OCI-LY7 (cell line): ENCODE results near the gene MARK3. TPM values are rescaled to one million over a fixed set of nuclear protein-coding genes. Genes with fewer than 3 reads are reported as not detected.

ENCODE experiments used
- BruUV-seq: library from RNA; stranded (reverse); fragments of 400-500 nt; replicated peaks from 2 replicates; lab custom pipeline; 2021; lab: Mats Ljungman, UMichigan
- CTCF ChIA-PET: fragments of 300-600 bp; sonication (Branson Sonifier 250); formaldehyde crosslinking; loops from one replicate; lab custom pipeline; 2022; ENCODE audit warnings: antibody characterized with exemption; ENCODE audit not compliant: unreplicated experiment; lab: Charles Lee
- POLR2A ChIA-PET: fragments of 300-600 bp; sonication (Branson Sonifier 250); formaldehyde crosslinking; loops from one replicate; lab custom pipeline; 2022; ENCODE audit warnings: antibody characterized with exemption; lab: Charles Lee
- DNase-seq: peaks from one replicate; pipeline ENCODE4 v3.0.0-alpha.2; 2015; ENCODE audit warnings: low spot score
- H2AFZ ChIP-seq: fragments of 200-600 bp; sonication (generic), shearing (Covaris generic); 2 replicates; pipeline ENCODE4 v1.6.1; 2014; ENCODE audit warnings: mild to moderate bottlenecking, antibody characterized with exemption, low read length, moderate library complexity
- H3K27ac ChIP-seq: fragments of 200-600 bp; sonication (generic); 2 replicates; pipeline ENCODE4 v1.5.1; 2014; ENCODE audit warnings: mixed run types, low read depth, mild to moderate bottlenecking, moderate library complexity, low read length, inconsistent platforms; ENCODE audit not compliant: poor library complexity, severe bottlenecking
- H3K36me3 ChIP-seq: fragments of 200-600 bp; sonication (generic); 2 replicates; pipeline ENCODE4 v1.6.1; 2014; ENCODE audit warnings: mild to moderate bottlenecking, antibody characterized with exemption, low read length, moderate library complexity, mixed read lengths; ENCODE audit not compliant: insufficient read depth
- H3K4me1 ChIP-seq: fragments of 200-600 bp; sonication (generic); 2 replicates; pipeline ENCODE4 v1.5.1; 2014; ENCODE audit warnings: mild to moderate bottlenecking, low read length; ENCODE audit not compliant: insufficient read depth, poor library complexity, severe bottlenecking
- H3K4me2 ChIP-seq: fragments of 200-600 bp; sonication (generic); 2 replicates; pipeline ENCODE4 v1.6.1; 2014; ENCODE audit warnings: mild to moderate bottlenecking, low read length
- H3K4me3 ChIP-seq: fragments of 200-600 bp; sonication (generic); 2 replicates; pipeline ENCODE4 v1.5.1; 2014; ENCODE audit warnings: mild to moderate bottlenecking, low read depth, low read length; ENCODE audit not compliant: poor library complexity, severe bottlenecking
- H3K79me2 ChIP-seq: fragments of 200-600 bp; sonication (generic); 2 replicates; pipeline ENCODE4 v1.6.1; 2016; ENCODE audit warnings: low read depth, mild to moderate bottlenecking, low read length, moderate library complexity, mixed read lengths; ENCODE audit not compliant: insufficient read depth
- H3K9me2 ChIP-seq: fragments of 200-600 bp; sonication (generic); 2 replicates; pipeline ENCODE4 v1.6.1; 2016; ENCODE audit warnings: mild to moderate bottlenecking, low read length, mixed read lengths; ENCODE audit not compliant: insufficient read depth
- H3K9me3 ChIP-seq: fragments of 200-600 bp; sonication (generic); 2 replicates; pipeline ENCODE4 v1.6.1; 2014; ENCODE audit warnings: mild to moderate bottlenecking, mixed run types, low read length, mixed read lengths
- H4K20me1 ChIP-seq: fragments of 200-600 bp; sonication (generic); 2 replicates; pipeline ENCODE4 v1.6.1; 2014; ENCODE audit warnings: mild to moderate bottlenecking, antibody characterized with exemption, low read length, moderate library complexity, mixed read lengths; ENCODE audit not compliant: insufficient read depth
- CTCF ChIP-seq: fragments of 200-600 bp; sonication (generic); conservative IDR thresholded peaks from 2 replicates; pipeline ENCODE4 v1.5.1; 2014; ENCODE audit warnings: mild to moderate bottlenecking, antibody characterized with exemption, low read length, moderate library complexity, mixed read lengths
- EZH2phosphoT487 ChIP-seq: fragments of 200-600 bp; sonication (generic); IDR thresholded peaks from 2 replicates; pipeline ENCODE4 v1.6.1; 2018; ENCODE audit warnings: low read depth, borderline replicate concordance, mild to moderate bottlenecking, mixed run types, antibody characterized with exemption, low read length, moderate library complexity, mixed read lengths
- intact Hi-C: fragments of 100-400 bp; cut with micrococcal nuclease; formaldehyde crosslinking; loops from one replicate; pipeline ENCODE4 v1.10.0; 2022; ENCODE audit not compliant: unreplicated experiment
- small RNA-seq: library from RNA; depleted of rRNA; stranded (forward); fragments of <200 nt; gene quantifications from one replicate; pipeline ENCODE3, GENCODE V24; 2014
- total RNA-seq, 2 experiments: library from RNA; depleted of rRNA in 1 of 2; stranded (reverse); fragments of >200 nt in 1 of 2; shearing (Covaris generic) in 1 of 2; gene quantifications; 2 replicates each; pipeline ENCODE4 v1.2.3, GENCODE V29; 2014 to 2022

Gene MARK3
- total RNA-seq, 2 experiments from 2014 or later, result 70.8 to 83.6 TPM

- H3K4me3 ChIP-seq, result no peak overlapping the region
- H3K79me2 ChIP-seq, result peaks cover 9% of the 10 kb centered on the region
- intact Hi-C loops, result no loop called here
- no peak overlapping the region for H3K4me2 ChIP-seq
- no peaks in the 10 kb centered on the region for H3K9me2 ChIP-seq
- ChIA-PET POLR2A (no interaction called here), CTCF (interaction anchor here (0.5 kb wide), 1 partner anchor 1096 kb away, joined by 5 read pairs; no protein-coding TSS in a partner anchor)
- H3K4me1 ChIP-seq, result no peaks in the 10 kb centered on the region
- no peak overlapping the region for H2AFZ ChIP-seq
- peaks cover 8% of the 10 kb centered on the region; the same call in 1 of the 2 replicates for H3K36me3 ChIP-seq
- TF ChIP-seq CTCF, result no peak
- no peak for TF ChIP-seq EZH2phosphoT487
- peaks cover 3% of the 10 kb centered on the region; the same call in 1 of the 2 replicates for H4K20me1 ChIP-seq
- no TSS peak for BruUV-seq
- no peak overlapping the region for H3K27ac ChIP-seq
- no peaks in the 10 kb centered on the region for H3K9me3 ChIP-seq
- no peak for DNase-seq
Measured at GRCh38 chr14:103552011-103552845, 167.0 kb downstream of the MARK3 start.

- no peaks in the 10 kb centered on the region for H3K9me2 ChIP-seq
- DNase-seq, result no peak
- H3K9me3 ChIP-seq, result no peaks in the 10 kb centered on the region
- H3K4me3 ChIP-seq, result no peak overlapping the region
- H3K4me1 ChIP-seq, result no peaks in the 10 kb centered on the region
- TF ChIP-seq EZH2phosphoT487, result no peak
- no peak for TF ChIP-seq CTCF
- ChIA-PET CTCF (interaction anchor here (0.5 kb wide), 1 partner anchor 1096 kb away, joined by 5 read pairs; no protein-coding TSS in a partner anchor), POLR2A (interaction anchor here (0.5 kb wide), 1 partner anchor 1966 kb away, joined by 3 read pairs; no protein-coding TSS in a partner anchor)
- no TSS peak for BruUV-seq
- no peak overlapping the region for H3K27ac ChIP-seq
- peaks cover 15% of the 10 kb centered on the region for H3K79me2 ChIP-seq
- H4K20me1 ChIP-seq, result peaks cover 4% of the 10 kb centered on the region; the same call in 1 of the 2 replicates
- intact Hi-C loops, result no loop called here
- no peak overlapping the region for H2AFZ ChIP-seq
- peaks cover 11% of the 10 kb centered on the region; the same call in 1 of the 2 replicates for H3K36me3 ChIP-seq
- no peak overlapping the region for H3K4me2 ChIP-seq
Measured at GRCh38 chr14:103552846-103553210, 167.6 kb downstream of the MARK3 start.

Small RNAs within 50 kb of the gene (small RNA-seq; reads per million reads assigned to genes)
- not detected for gene RNU7-160P
- 101 reads per million, percentile 99 among the genes with 10 or more reads in this experiment for gene SNORA28

Other genes with a start within 250 kb of the MARK3 start
- gene EIF5, start 51.2 kb upstream of the MARK3 start, total RNA-seq (2014; rRNA removed; shearing (Covaris generic)), result 171 and 237 TPM in 2 replicates
- 274 and 292 TPM in 2 replicates for gene EIF5, start 51.2 kb upstream of the MARK3 start, total RNA-seq (2022)
- gene CKB, start 137.4 kb downstream of the MARK3 start, total RNA-seq (2014; rRNA removed; shearing (Covaris generic)), result 0.57 and 0.82 TPM in 2 replicates
- gene CKB, start 137.4 kb downstream of the MARK3 start, total RNA-seq (2022), result 3.0 and 3.2 TPM in 2 replicates
- gene TRMT61A, start 143.8 kb downstream of the MARK3 start, total RNA-seq (2014; rRNA removed; shearing (Covaris generic)), result 16.7 and 17.1 TPM in 2 replicates
- 11.2 and 13.1 TPM in 2 replicates for gene TRMT61A, start 143.8 kb downstream of the MARK3 start, total RNA-seq (2022)
- 26.1 and 29.2 TPM in 2 replicates for gene BAG5, start 177.2 kb downstream of the MARK3 start, total RNA-seq (2014; rRNA removed; shearing (Covaris generic))
- 36.3 and 38.7 TPM in 2 replicates for gene BAG5, start 177.2 kb downstream of the MARK3 start, total RNA-seq (2022)
- gene COA8, start 177.5 kb downstream of the MARK3 start, total RNA-seq (2014; rRNA removed; shearing (Covaris generic)), result 18.2 and 18.7 TPM in 2 replicates
- 33.0 and 38.9 TPM in 2 replicates for gene COA8, start 177.5 kb downstream of the MARK3 start, total RNA-seq (2022)
- gene KLC1, start 243.8 kb downstream of the MARK3 start, total RNA-seq (2014; rRNA removed; shearing (Covaris generic)), result 157 and 204 TPM in 2 replicates
- gene KLC1, start 243.8 kb downstream of the MARK3 start, total RNA-seq (2022), result 142 and 147 TPM in 2 replicates